DMS 273 (cell line): ENCODE data around the gene VPS13D.
"Not testable (repeated sequence)": the region's sequence is repeated elsewhere in the genome, so short reads cannot be mapped to it uniquely, and the experiment has no call there.

Experiments
- DNase-seq: peaks from one replicate; lab custom pipeline; 2025; ENCODE audit not compliant: unreplicated experiment; lab: John Stamatoyannopoulos, UW

VPS13D gene

DNA sequence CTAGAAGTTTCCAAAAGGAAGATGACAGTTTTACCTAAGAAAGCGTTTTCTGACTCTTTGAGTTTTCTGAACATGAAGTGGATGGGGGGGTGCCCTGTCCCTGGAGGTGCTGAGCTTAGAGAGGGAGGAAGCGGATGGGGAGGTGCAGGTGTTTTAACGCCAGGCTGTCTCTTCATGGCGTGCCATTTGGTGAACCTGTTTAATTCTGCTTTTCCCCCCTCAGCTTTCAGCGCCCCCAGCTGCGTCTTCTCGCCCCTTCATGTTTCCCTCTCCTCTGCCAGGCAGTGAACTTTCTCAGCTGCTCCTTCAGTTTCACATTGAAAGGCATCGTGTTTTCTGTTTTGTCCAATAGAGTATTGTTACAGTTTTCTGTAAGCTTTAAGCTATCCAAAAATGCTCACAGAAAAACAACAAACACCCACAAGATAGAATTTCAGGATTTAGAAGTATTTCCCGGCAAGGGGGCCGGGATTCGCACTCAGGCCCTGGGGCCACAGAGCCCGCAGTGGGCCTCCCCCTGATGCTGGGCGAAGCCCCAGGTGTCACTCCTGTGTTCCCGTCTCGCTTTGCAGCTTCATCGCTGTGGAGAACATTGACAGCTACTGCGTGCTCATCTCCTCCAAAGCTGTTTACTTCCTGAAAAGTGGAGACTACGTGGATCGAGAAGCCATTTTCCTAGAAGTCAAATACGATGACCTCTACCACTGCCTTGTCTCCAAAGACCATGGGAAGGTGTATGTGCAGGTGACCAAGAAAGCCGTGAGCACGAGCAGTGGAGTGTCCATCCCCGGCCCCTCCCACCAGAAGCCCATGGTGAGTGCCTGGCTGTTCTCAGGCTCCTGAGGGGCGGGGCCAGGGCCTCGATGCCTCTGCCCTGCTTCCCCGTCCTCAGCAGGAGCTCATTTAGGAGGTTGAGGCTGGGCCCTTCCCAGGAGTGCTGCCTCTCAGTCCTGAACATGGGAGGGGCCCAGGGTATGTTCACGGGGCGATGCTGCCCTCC, 276.8 kb downstream of the VPS13D start:
- no peak for DNase-seq

- DNase-seq = no peak
Observed at GRCh38 chr1:12507631-12508030, 277.8 kb downstream of the VPS13D start.

DNA sequence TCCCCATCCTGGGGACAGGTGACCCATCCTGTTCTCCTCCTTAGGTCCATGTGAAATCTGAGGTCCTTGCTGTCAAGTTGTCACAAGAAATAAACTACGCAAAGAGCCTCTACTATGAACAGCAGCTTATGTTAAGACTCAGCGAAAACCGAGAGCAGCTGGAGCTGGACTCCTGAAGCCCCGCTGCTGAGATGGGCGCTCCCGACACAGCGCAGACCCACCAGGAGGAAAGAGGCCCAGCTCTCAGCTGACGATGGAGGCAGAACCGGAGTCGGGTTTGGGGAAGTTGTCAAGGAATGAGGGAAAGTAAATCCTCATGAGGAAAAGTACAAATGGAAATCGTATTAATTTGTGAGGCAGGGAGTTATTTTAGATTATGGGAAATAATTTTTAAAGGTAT, 279.0 kb downstream of the VPS13D start:
- DNase-seq = no peak

- DNase-seq = no peak
Observed at GRCh38 chr1:12511128-12511484, 281.3 kb downstream of the VPS13D start.

DNA sequence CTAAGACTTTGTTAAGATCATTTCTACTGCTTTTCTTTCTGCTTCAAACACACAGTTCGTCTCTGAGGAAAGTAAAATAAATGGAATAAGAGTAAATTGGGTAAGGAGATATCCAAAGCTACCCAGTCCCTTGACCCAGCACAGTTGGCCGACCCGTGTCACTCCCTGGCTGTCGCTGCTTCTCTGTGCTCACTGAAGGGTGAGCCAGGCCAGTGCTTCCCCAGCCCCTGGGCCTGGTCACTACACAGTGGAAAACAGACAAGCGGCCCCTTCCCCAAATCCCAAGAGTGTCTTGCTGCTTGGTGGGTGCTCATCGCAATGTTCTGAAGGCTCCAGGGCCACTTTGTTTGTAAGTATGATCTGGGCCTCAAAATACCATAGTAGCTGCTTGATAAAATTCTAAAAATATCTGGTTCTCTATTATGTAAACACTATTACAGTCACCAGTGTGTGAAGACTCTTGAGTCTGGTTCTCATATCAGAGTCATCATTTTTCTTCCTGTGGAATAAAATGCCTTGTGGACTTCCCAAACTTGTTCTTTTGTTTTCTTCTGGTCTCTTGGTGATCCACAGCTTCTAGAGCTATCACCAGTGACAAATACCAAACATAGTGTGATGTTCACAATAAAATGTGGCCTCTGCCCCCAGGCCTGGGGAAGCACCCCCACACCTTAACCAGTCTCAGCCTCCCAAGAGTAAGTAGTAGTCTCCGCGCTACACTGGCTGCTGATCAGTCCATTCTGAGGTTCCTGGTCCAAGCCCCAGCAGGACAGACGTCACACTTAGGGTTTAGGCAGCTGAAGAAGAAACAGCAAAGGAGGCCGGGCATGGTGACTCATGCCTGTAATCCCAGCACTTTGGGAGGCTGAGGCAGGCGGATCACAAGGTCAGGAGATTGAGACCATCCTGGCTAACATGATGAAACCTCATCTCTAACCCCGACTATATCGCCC, 282.0 kb downstream of the VPS13D start:
- no peak for DNase-seq

DNA sequence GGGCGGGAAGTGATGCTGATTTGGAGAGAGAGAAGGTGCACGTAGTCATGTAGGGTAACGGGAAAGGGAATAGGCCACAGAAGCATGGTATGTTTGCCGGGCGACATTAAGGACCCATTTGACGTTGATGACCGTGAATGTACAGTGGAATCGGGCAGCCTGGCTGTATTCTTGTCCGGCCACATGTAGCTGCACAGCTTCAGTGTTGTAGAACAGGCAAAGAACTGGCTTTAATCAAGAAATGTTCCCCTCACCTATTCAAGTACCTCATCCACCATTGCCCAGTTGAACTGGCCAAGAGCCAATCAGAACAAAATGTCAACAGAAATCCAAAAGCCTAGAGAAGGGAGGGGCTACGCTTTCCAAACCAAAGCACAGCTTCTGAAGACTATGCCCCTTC, 283.4 kb downstream of the VPS13D start:
- DNase-seq = no peak

DNA sequence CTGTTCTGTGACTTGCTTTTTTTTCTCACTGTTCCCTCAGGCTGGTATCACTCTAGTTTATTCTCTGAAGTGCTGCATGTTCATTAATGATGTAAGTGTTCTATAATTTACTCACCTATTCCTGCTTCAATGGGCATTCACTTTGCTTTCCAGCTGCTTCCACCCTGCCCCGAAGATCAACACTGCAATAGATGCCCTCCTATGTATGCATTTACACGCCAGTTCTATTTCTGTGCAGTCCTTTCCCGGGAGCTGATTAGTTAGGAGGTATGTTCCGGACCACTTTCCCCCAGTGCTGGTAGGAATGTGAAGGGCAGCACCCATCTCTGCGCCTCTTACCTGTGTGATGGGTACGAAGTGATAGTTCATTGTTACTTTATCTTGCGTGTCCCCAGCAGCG, 284.8 kb downstream of the VPS13D start:
- no peak for DNase-seq

- no peak for DNase-seq
Observed at GRCh38 chr1:12515234-12515633, 285.4 kb downstream of the VPS13D start.

DNA sequence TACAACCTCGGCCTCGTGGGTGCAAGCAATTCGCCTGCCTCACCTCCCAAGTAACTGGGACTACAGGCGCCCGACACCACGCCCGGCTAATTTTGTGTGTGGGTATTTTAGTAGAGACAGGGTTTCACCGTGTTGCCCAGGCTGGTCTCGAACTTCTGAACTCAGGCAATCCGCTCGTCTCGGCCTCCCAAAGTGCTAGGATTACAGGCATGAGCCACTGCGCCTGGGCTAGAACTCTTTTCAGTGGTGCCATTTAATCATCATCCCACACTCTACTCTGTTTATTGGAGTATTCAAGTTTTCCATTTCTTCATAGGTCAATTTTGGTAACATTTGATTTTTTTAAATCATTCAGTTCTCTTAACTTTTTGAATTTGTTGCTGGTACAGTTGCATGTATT, 286.9 kb downstream of the VPS13D start:
- DNase-seq = no peak

GRCh38 chr1:12518931-12519692, 289.3 kb downstream of the VPS13D start:
- DNase-seq = no peak

DNA sequence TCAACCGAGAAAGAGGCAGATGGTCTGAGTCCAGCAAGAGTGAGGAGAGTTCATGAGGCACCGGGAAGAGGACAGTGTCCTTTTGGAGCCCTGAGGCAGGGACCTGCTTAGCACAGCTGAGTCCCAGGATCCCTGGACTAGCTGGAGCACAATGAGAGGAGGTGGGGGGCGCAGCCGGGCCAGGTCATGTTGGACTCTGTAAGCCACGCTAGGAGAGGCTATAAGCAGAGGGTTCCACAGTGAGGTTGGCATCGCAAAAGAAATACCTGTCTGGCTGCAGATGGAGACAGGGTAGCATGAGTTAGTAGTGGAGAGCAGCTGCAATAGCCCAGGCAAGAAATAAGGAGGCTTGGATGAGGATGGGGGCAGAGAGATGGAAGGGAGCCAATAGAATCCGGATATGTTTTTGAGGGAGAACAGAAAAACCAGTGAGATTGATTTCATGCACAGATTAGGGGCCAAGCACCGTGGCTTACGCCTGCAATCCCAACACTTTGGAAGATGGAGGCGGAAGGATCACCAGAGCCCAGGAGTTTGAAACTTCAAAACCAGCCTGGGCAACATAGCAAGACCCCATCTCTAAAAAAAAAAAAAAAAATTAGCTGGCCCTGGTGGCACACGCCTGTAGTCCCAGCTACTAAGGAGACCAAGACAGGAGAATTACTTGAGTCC, 290.0 kb downstream of the VPS13D start:
- no peak for DNase-seq

DNA sequence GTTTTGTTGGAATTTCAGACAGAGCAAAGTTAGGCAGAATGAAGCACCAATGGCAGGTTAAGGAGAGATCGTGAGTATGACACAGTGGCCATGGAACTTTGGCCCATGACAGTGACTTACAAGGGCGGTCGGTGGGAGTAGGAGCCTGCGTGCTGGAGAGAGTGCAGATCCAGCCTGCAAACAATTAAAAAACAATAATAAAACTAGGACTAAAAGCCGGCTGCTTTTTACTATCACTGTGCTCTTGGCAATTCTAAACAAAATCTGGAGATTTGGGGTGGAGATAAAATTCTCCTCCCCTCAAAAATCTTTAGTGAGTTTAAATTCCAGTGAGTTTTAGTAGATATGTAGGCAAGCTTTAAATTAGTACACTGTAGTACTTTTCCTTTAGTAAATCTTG, 291.3 kb downstream of the VPS13D start:
- DNase-seq = no peak

DNA sequence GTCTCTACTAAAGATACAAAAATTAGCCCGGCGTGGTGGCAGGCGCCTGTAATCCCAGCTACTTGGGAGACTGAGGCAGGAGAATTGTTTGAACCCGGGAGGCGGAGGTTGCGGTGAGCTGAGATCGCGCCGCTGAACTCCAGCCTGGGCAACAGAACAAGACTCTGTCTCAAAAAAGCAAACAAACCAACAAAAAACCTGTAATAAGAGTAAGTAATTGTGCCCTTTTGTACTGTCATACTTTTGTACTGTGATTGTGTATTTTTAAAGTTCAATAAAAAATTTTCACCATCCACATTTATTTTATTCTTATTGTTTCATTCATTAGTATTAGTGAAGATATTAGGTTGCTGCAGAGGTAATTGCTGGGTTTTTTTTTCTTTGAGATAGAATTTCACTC, 292.9 kb downstream of the VPS13D start:
- DNase-seq = not testable (repeated sequence)

DNA sequence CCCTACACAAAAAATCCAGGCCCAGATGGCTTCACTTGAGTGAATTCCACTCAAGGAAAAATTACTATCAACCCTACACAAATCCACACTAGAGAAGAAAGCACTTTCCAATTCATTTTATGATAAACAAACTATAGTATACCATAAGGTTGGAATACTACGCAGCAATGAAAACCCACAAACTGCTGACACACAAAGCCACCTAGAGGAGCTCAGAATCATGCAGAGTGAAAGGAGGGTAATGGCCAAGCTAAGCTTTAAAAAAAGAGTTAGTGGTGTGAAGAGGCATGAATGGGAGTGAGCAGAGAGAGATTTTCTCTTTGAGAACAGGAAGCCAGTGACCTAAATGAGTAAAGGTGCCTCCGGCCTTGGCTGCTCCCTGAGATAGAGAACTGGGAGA, 294.4 kb downstream of the VPS13D start:
- DNase-seq = no peak

- no peak for DNase-seq
Observed at GRCh38 chr1:12525311-12526181, 295.7 kb downstream of the VPS13D start.

DNA sequence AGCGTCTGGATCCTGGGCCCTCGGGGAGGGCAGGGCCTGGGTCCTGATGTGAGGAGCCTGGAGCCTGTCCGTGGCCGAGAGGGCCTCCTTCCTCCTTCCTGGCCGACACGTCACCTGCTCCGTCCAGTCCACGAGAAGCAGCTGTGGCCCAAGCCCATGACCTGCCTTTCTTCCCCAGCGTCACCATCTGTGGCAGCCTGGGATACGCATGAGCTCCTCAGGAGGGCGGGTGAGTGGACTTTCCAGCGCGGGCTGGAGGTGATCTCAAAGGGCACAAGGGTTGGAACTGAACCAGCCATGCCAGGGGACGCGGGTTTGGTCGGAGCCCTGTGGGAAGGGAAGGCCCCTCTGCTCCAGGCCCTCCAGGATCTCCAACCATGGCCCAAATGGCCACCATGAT, 297.7 kb downstream of the VPS13D start:
- no peak for DNase-seq

GRCh38 chr1:12528021-12528852, 298.4 kb downstream of the VPS13D start:
- DNase-seq = no peak

DNA sequence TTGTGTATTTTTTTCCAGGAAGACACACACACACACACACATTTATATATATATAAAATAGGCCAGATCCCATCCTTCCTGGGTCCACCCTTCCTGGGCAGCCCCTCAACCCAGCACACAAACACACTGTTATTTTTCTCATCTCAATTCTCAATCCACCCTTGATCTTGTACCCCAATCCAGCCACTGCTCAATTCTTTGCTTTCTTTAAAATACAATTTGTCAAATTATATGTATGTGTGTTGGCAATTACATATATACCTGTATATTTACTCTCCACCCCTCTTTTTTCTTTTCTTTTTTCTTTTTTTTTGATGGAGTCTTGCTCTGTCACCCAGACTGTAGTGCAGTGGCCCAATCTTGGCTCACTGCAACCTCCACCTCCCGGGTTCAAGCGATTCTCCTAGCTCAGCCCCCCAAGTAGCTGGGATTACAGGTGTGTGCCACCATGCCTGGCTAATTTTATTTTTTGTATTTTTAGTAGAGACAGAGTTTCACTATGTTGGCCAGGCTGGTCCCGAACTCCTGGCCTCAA, 299.9 kb downstream of the VPS13D start:
- DNase-seq = no peak
